ENCODE results near the gene FRYL. TPM values are rescaled to one million over a fixed set of nuclear protein-coding genes. Genes with fewer than 3 reads are reported as not detected.

Gene FRYL
- polyA plus RNA-seq, 1 experiment: 28.0 TPM

- ChIA-PET CTCF (interaction anchor here (0.6 kb wide), 1 partner anchor 8 kb away, joined by 3 read pairs; no protein-coding TSS in a partner anchor), POLR2A (no interaction called here)
- TF ChIP-seq, protein P1, sequence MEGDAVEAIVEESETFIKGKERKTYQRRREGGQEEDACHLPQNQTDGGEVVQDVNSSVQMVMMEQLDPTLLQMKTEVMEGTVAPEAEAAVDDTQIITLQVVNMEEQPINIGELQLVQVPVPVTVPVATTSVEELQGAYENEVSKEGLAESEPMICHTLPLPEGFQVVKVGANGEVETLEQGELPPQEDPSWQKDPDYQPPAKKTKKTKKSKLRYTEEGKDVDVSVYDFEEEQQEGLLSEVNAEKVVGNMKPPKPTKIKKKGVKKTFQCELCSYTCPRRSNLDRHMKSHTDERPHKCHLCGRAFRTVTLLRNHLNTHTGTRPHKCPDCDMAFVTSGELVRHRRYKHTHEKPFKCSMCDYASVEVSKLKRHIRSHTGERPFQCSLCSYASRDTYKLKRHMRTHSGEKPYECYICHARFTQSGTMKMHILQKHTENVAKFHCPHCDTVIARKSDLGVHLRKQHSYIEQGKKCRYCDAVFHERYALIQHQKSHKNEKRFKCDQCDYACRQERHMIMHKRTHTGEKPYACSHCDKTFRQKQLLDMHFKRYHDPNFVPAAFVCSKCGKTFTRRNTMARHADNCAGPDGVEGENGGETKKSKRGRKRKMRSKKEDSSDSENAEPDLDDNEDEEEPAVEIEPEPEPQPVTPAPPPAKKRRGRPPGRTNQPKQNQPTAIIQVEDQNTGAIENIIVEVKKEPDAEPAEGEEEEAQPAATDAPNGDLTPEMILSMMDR (IDR thresholded peaks at IDR 0.05; ENCODE audit: low read depth, low read length): no peak
- Histone ChIP-seq H3K9me3 (ENCODE audit: control insufficient read depth, insufficient read depth, low read length) (no peaks in the 10 kb centered on the region), H3K4me3 (ENCODE audit: low read depth, low read length) (no peak overlapping the region), H3K27me3 (ENCODE audit: control insufficient read depth, insufficient read depth, low read length) (no peaks in the 10 kb centered on the region), H3K27ac (ENCODE audit: low read depth, low read length) (no peak overlapping the region)
- no peak for DNase-seq (ENCODE audit: low read depth, low spot score)
These were observed 240.5 kb downstream of the FRYL start for GRCh38 chr4:48539597-48539996.

GRCh38 chr4:48538358-48538757, 241.7 kb downstream of the FRYL start:
- H3K9me3 ChIP-seq (ENCODE audit: control insufficient read depth, insufficient read depth, low read length): no peaks in the 10 kb centered on the region
- TF ChIP-seq, protein P1 (IDR thresholded peaks at IDR 0.05; ENCODE audit: low read depth, low read length): no peak
- H3K27me3 ChIP-seq (ENCODE audit: control insufficient read depth, insufficient read depth, low read length): no peaks in the 10 kb centered on the region
- ChIA-PET CTCF (interaction anchor here (1.5 kb wide), 1 partner anchor 8 kb away, joined by 8 read pairs; no protein-coding TSS in a partner anchor), POLR2A (no interaction called here)
- no peak overlapping the region for H3K27ac ChIP-seq (ENCODE audit: low read depth, low read length)
- H3K4me3 ChIP-seq (ENCODE audit: low read depth, low read length): no peak overlapping the region
- DNase-seq (ENCODE audit: low read depth, low spot score): no peak

DNA sequence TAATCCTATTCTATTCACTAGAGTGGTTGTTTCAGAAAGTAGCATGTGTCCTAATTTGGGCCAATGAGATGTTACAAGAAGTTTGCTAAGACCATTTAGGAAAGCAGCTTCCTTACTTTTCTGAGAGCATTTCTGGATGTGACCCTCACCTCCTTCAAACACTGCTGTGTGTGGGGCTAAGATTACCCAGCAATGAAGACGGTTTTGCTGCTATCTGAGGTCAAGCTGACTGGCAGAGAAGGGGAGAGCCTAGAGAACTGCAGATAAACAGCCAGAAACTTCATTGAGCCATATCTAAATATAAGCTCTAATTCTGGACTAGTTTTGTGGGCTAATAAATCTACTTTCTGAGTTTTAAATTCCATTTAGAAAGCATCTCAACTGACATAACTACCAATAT, 253.7 kb downstream of the FRYL start:
- H3K4me3 ChIP-seq (ENCODE audit: low read depth, low read length): no peak overlapping the region
- H3K9me3 ChIP-seq (ENCODE audit: control insufficient read depth, insufficient read depth, low read length): no peaks in the 10 kb centered on the region
- H3K27me3 ChIP-seq (ENCODE audit: control insufficient read depth, insufficient read depth, low read length): no peaks in the 10 kb centered on the region
- DNase-seq (ENCODE audit: low read depth, low spot score): no peak
- no peak overlapping the region for H3K27ac ChIP-seq (ENCODE audit: low read depth, low read length)
- TF ChIP-seq, protein P1 (IDR thresholded peaks at IDR 0.05; ENCODE audit: low read depth, low read length): no peak
- ChIA-PET POLR2A (no interaction called here), CTCF (interaction anchor here (0.9 to 2.2 kb wide), 3 partner anchors 19 to 436 kb away, joined by 3 to 6 read pairs (median 4); no protein-coding TSS in a partner anchor)

DNA sequence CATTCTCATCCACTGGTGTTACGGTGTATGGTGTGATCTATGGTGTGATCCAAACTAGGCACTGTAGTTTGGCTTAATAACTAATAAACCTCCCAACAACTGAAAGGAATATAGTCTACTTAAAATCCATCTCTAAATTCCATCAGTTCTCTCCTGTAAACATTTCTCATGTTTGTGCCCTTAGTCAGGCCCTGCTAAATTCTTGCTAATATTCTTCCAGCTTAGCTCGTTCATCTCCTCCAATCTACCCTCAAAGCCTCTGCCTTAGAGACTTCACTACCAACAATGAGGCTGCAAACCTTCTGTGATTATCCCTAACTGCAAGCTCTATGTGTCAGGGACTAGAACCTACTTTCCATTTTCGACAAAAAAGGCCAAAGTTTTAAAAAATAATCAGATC, 261.9 kb downstream of the FRYL start:
- no peak overlapping the region for H3K4me3 ChIP-seq (ENCODE audit: low read depth, low read length)
- ChIA-PET CTCF (no interaction called here), POLR2A (no interaction called here)
- DNase-seq (ENCODE audit: low read depth, low spot score): no peak
- no peak overlapping the region for H3K27ac ChIP-seq (ENCODE audit: low read depth, low read length)
- no peaks in the 10 kb centered on the region for H3K27me3 ChIP-seq (ENCODE audit: control insufficient read depth, insufficient read depth, low read length)
- TF ChIP-seq, protein P1 (IDR thresholded peaks at IDR 0.05; ENCODE audit: low read depth, low read length): no peak
- H3K9me3 ChIP-seq (ENCODE audit: control insufficient read depth, insufficient read depth, low read length): no peaks in the 10 kb centered on the region

DNA sequence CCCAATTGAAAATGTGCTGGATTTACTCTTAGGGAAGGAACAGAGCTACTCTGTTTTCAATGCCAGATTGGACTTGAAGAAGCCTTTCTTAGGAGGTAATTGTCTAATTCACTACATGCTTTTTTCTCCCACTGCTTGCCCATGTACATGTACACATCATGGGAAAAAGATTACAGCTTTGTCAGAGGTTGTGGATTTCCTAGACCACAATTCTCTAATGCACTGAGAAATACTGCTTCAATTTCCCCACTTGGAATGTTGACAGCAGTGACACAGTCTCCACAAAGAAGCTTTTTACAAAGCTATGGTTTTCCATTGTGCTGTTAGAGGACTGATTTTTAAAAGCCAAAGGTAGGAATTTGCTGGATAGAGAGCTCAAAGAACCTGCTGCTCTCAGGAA, 270.5 kb downstream of the FRYL start:
- DNase-seq (ENCODE audit: low read depth, low spot score): no peak
- Histone ChIP-seq H3K27ac (ENCODE audit: low read depth, low read length) (no peak overlapping the region), H3K9me3 (ENCODE audit: control insufficient read depth, insufficient read depth, low read length) (no peaks in the 10 kb centered on the region), H3K27me3 (ENCODE audit: control insufficient read depth, insufficient read depth, low read length) (no peaks in the 10 kb centered on the region), H3K4me3 (ENCODE audit: low read depth, low read length) (no peak overlapping the region)
- ChIA-PET CTCF (no interaction called here), POLR2A (no interaction called here)
- TF ChIP-seq, protein P1 (IDR thresholded peaks at IDR 0.05; ENCODE audit: low read depth, low read length): no peak
